ENCODE measurements around the gene CCR2.

CCR2 gene

DNA sequence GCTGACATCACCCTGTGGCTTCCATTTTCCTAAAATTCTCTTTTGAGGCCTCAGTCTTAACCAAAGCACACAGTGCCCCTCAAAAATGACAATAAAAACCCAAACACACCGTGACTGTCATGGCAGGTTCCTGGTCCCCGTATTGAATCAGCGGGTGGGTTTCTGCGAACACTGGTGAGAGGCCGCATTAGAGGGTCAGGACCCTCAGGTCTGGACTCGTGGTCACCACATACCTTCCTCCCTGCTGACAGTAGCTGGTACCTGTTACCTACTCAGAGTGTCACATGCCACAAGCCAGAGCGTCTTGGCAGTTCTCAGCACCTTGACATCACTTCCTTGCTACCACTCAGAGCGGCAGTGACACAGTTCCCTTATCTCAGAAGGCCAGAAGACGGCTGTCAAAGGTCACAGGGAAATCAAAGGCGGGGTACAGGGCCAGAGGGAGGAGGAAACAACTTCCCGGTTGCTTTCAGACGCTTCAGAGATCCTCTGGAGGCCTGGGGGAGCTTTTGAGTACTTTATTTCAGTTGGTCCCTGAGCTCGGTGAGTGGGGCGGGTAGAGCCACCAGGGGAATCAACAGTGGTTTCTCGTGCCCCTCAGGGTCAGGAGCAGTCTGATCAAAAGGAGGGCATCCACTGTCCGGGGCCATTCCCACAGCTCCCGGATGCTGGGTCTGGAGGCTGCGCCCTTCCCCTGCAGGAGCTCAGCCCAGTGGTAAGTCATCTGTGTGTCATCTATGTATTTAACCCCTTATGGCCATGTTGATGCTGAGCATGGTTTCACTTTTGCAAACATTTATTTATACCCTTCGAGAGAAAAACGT, 53.1 kb downstream of the CCR2 start, which contains the start of the genes CCR5AS and CCRL2:
TSS of gene CCR5AS (minus strand) at position 279 of the 824 bp plus-strand sequence.
TSS of gene CCRL2 (plus strand) at position 472 of the 824 bp plus-strand sequence. CDS start 821 bp downstream, outside the sequence.
- Histone ChIP-seq H3K27me3 (ENCODE audit: insufficient read depth, poor library complexity, severe bottlenecking) (no peaks in the 10 kb centered on the region), H3K27ac (ENCODE audit: poor library complexity, severe bottlenecking) (no peak within 1 kb of the TSS), H3K4me1 (ENCODE audit: insufficient read depth, poor library complexity, severe bottlenecking) (peaks cover 16% of the 10 kb centered on the region), H3K4me3 (ENCODE audit: severe bottlenecking) (no peak within 1 kb of the TSS), H3K36me3 (ENCODE audit: low read depth) (no peaks in the 10 kb centered on the region), H3K9me3 (ENCODE audit: severe bottlenecking) (no peaks in the 10 kb centered on the region)
- TF ChIP-seq, protein P1, sequence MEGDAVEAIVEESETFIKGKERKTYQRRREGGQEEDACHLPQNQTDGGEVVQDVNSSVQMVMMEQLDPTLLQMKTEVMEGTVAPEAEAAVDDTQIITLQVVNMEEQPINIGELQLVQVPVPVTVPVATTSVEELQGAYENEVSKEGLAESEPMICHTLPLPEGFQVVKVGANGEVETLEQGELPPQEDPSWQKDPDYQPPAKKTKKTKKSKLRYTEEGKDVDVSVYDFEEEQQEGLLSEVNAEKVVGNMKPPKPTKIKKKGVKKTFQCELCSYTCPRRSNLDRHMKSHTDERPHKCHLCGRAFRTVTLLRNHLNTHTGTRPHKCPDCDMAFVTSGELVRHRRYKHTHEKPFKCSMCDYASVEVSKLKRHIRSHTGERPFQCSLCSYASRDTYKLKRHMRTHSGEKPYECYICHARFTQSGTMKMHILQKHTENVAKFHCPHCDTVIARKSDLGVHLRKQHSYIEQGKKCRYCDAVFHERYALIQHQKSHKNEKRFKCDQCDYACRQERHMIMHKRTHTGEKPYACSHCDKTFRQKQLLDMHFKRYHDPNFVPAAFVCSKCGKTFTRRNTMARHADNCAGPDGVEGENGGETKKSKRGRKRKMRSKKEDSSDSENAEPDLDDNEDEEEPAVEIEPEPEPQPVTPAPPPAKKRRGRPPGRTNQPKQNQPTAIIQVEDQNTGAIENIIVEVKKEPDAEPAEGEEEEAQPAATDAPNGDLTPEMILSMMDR (IDR thresholded peaks at IDR 0.05; ENCODE audit: poor library complexity, severe bottlenecking): no peak
- DNase-seq (ENCODE audit: low spot score) (no peak), ATAC-seq (ENCODE audit: low read depth) (peak; percentile 89)

DNA sequence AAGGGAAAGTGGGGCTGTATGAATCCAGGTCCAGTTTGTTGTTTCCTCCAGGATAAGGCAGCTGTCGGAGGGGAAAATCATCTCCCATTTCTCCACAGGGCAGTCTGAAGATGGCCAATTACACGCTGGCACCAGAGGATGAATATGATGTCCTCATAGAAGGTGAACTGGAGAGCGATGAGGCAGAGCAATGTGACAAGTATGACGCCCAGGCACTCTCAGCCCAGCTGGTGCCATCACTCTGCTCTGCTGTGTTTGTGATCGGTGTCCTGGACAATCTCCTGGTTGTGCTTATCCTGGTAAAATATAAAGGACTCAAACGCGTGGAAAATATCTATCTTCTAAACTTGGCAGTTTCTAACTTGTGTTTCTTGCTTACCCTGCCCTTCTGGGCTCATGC, 54.1 kb downstream of the CCR2 start:
- H3K36me3 ChIP-seq (ENCODE audit: low read depth): no peaks in the 10 kb centered on the region
- no peaks in the 10 kb centered on the region for H3K9me3 ChIP-seq (ENCODE audit: severe bottlenecking)
- H3K4me1 ChIP-seq (ENCODE audit: insufficient read depth, poor library complexity, severe bottlenecking): peaks cover 18% of the 10 kb centered on the region
- no peaks in the 10 kb centered on the region for H3K27me3 ChIP-seq (ENCODE audit: insufficient read depth, poor library complexity, severe bottlenecking)
- DNase-seq (ENCODE audit: low spot score) (no peak), ATAC-seq (ENCODE audit: low read depth) (no peak)
- TF ChIP-seq, protein P1 (IDR thresholded peaks at IDR 0.05; ENCODE audit: poor library complexity, severe bottlenecking): no peak
- H3K4me3 ChIP-seq (ENCODE audit: severe bottlenecking): no peak overlapping the region
- H3K27ac ChIP-seq (ENCODE audit: poor library complexity, severe bottlenecking): no peak overlapping the region

DNA sequence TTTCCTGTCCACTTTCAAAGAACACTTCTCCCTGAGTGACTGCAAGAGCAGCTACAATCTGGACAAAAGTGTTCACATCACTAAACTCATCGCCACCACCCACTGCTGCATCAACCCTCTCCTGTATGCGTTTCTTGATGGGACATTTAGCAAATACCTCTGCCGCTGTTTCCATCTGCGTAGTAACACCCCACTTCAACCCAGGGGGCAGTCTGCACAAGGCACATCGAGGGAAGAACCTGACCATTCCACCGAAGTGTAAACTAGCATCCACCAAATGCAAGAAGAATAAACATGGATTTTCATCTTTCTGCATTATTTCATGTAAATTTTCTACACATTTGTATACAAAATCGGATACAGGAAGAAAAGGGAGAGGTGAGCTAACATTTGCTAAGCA, 54.9 kb downstream of the CCR2 start:
- Histone ChIP-seq H3K4me3 (ENCODE audit: severe bottlenecking) (no peak overlapping the region), H3K9me3 (ENCODE audit: severe bottlenecking) (no peaks in the 10 kb centered on the region), H3K4me1 (ENCODE audit: insufficient read depth, poor library complexity, severe bottlenecking) (peaks cover 18% of the 10 kb centered on the region), H3K36me3 (ENCODE audit: low read depth) (no peaks in the 10 kb centered on the region), H3K27ac (ENCODE audit: poor library complexity, severe bottlenecking) (no peak overlapping the region), H3K27me3 (ENCODE audit: insufficient read depth, poor library complexity, severe bottlenecking) (no peaks in the 10 kb centered on the region)
- TF ChIP-seq, protein P1 (IDR thresholded peaks at IDR 0.05; ENCODE audit: poor library complexity, severe bottlenecking): no peak
- no peak for DNase-seq (ENCODE audit: low spot score)
- ATAC-seq (ENCODE audit: low read depth): no peak

DNA sequence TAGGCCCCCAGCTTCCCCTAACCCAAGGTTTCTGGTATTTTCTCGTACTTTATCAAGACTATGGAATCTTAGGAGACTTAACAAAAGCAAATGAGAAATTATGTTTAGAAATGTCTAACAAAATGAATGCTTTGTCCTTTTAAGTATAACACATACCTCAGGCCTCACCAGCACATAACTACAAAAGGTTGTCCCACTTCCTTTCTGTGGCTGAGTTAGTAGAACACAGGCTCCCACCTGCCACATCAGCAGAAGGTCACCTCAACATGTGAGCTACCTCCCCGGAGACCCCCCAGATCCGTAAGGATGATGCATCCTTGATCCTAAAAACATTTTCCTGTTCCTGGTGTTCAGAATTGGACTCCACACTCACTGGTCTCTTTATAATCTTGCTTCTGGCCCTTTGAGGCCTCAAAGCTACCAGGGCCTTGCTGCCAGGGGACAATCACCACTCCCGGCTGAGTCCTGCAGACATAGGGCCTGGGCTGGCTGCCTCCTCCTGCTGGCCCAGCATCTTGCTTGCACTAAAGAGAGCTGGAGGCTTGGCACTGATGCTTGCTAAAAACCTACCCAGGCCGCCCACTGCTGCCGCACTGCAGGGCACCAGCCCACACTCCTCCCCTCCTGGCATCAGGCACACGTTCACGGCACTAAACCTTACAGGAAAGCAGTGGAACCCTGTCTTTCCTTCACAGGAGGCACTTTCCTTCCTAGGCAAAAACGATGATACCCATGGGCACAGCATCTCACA, 56.0 kb downstream of the CCR2 start:
- Histone ChIP-seq H3K36me3 (ENCODE audit: low read depth) (no peaks in the 10 kb centered on the region), H3K4me3 (ENCODE audit: severe bottlenecking) (no peak overlapping the region), H3K27me3 (ENCODE audit: insufficient read depth, poor library complexity, severe bottlenecking) (no peaks in the 10 kb centered on the region), H3K27ac (ENCODE audit: poor library complexity, severe bottlenecking) (no peak overlapping the region), H3K4me1 (ENCODE audit: insufficient read depth, poor library complexity, severe bottlenecking) (peaks cover 18% of the 10 kb centered on the region), H3K9me3 (ENCODE audit: severe bottlenecking) (no peaks in the 10 kb centered on the region)
- TF ChIP-seq, protein P1 (IDR thresholded peaks at IDR 0.05; ENCODE audit: poor library complexity, severe bottlenecking): no peak
- no peak for ATAC-seq (ENCODE audit: low read depth)
- DNase-seq (ENCODE audit: low spot score): no peak
